Prostate gland (tissue), 2 donors: ENCODE results near the gene GRK2.
"Not testable (repeated sequence)": the region's sequence is repeated elsewhere in the genome, so short reads cannot be mapped to it uniquely, and the experiment has no call there.

ENCODE experiments used
- CTCF ChIP-seq, 4 experiments: fragments of 200-600 bp in 2 of 4; fragments of 450-650 bp in 2 of 4; sonication (generic) in 2 of 4; IDR thresholded peaks; 1 replicate in 3 of 4; 2 replicates in 1 of 4; pipeline ENCODE4 v1.5.1; 2016 to 2019; ENCODE audit warnings: antibody characterized with exemption in 4 of 4, mild to moderate bottlenecking in 2 of 4, moderate library complexity in 2 of 4
- POLR2A ChIP-seq: fragments of 450-650 bp; IDR thresholded peaks from one replicate; pipeline ENCODE4 v1.6.1; 2016; ENCODE audit warnings: antibody characterized with exemption, mild to moderate bottlenecking
- POLR2AphosphoS5 ChIP-seq: sonication (generic); formaldehyde crosslinking; IDR thresholded peaks from one replicate; pipeline ENCODE4 v1.6.1; 2017; ENCODE audit warnings: antibody characterized with exemption

GRCh38 chr11:67318876-67319275 lies 52.6 kb downstream of the GRK2 start:
- not testable (repeated sequence) for TF ChIP-seq POLR2AphosphoS5; CTCF (IDR thresholded peaks at IDR 0.05); POLR2A
